Neuron (in vitro differentiated cells): Measurements from ENCODE around the gene DENND1A.

Experiments
- H2AFZ ChIP-seq: one replicate; pipeline ENCODE4 v1.6.1; 2013; ENCODE audit warnings: low read depth, mild to moderate bottlenecking, inconsistent platforms, low read length, moderate library complexity
- H3K27me3 ChIP-seq: one replicate; pipeline ENCODE4 v1.6.1; 2013; ENCODE audit warnings: low read length; ENCODE audit not compliant: insufficient read depth
- H3K36me3 ChIP-seq: one replicate; pipeline ENCODE4 v1.6.1; 2013; ENCODE audit warnings: low read length; ENCODE audit not compliant: insufficient read depth
- H3K4me1 ChIP-seq: one replicate; pipeline ENCODE4 v1.6.1; 2013; ENCODE audit warnings: low read length; ENCODE audit not compliant: insufficient read depth
- H3K4me3 ChIP-seq: 2 replicates; pipeline ENCODE4 v1.5.1; 2013; ENCODE audit warnings: mild to moderate bottlenecking, low read length, moderate library complexity
- H3K9me3 ChIP-seq: one replicate; pipeline ENCODE4 v1.6.1; 2013; ENCODE audit warnings: low read length

The DENND1A gene

DNA sequence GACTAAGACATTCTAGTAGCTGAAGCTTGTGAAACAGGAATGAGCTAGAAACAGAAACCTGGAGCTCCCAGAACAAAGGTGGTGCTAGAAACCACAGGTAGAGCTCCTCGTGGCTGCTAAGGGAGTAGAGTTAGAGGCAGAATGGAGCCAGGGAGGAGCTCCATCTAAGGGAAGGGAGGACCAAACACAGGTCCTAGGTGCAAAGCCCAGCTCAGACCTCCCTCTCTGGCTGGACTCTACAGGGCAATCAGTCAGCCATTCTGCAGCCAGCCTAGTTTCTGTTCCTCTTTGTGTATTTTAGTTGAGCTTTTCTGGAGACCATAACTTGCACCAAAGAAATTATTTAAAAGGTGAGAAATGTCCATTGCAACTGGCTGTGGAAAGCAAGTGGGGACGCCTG lies 503.5 kb downstream of the DENND1A start:
- H3K9me3 ChIP-seq, result no peaks in the 10 kb centered on the region
- H2AFZ ChIP-seq, result no peak overlapping the region

GRCh38 chr9:123425836-123426365 lies 504.0 kb downstream of the DENND1A start:
- no peak overlapping the region for H3K4me3 ChIP-seq
- H3K4me1 ChIP-seq, result peaks cover 20% of the 10 kb centered on the region
- H3K27me3 ChIP-seq, result no peaks in the 10 kb centered on the region
- H3K9me3 ChIP-seq, result no peaks in the 10 kb centered on the region
- no peak overlapping the region for H2AFZ ChIP-seq
- no peaks in the 10 kb centered on the region for H3K36me3 ChIP-seq

More for the DNA sequence above, 503.5 kb downstream of the DENND1A start:
- Histone ChIP-seq H3K27me3 (no peaks in the 10 kb centered on the region), H3K4me3 (no peak overlapping the region), H3K4me1 (peaks cover 15% of the 10 kb centered on the region), H3K36me3 (no peaks in the 10 kb centered on the region)

DNA sequence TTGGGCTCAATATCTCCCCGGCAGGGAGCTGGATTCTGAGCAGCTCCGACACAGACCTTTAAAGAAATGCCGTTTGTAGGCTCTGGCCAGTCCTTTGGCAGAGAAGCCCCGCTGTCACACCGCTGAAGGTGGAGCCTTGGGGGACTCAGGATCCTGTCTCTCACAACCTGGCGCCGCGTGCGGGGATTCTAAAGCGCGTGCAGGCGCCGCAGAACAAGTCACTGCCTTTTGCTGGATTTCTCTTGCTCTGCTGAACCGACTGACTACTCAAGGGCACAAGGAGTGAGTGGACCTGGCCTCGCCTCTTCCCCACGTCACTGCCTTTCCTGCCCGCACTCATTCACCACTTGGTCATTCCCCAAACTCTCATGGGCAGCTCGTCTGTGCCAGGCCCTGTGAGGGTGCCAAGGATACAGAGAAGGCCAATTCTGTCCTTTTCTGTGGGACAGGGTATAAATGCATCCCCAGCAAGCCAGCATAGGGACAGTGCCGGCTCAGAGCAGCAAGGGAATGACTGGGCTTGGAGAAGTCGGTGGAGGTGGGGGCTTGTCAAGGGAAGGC lies 504.6 kb downstream of the DENND1A start:
- Histone ChIP-seq H2AFZ (no peak overlapping the region), H3K36me3 (no peaks in the 10 kb centered on the region), H3K4me3 (no peak overlapping the region), H3K9me3 (no peaks in the 10 kb centered on the region), H3K4me1 (peaks cover 25% of the 10 kb centered on the region), H3K27me3 (no peaks in the 10 kb centered on the region)

DNA sequence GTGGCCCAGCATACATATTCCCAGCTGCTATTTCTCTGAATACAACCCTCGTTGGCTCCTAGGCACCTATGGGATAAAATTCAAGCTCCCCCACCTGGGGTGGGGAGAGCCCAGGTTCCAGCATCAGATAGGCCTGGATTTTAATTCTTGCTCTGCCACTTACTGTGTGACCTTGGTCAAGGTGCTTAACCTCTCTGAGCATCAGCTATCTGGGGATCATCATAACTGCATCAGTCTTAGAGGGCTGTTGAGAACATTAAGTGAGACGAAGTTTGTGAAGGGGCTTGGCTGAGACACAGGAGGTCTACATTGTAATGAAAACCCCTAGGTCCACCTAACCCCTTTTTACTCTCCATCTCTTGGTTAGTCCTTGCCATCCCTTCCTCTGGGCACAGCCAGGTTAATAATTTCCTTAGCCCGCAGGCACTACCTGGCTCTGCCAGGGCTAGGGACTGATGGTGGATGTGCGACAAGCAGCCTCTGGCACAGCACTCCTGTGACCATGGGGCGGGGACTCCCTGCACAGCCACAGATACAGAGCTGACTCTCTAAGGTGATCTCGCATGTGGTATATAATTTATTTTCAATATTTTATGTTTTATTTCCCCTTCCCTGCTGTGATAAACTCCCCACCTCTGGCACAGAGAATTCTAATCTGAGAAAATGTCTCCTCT lies 505.2 kb downstream of the DENND1A start:
- Histone ChIP-seq H2AFZ (no peak overlapping the region), H3K4me3 (no peak overlapping the region), H3K36me3 (no peaks in the 10 kb centered on the region), H3K27me3 (no peaks in the 10 kb centered on the region), H3K4me1 (peaks cover 32% of the 10 kb centered on the region), H3K9me3 (no peaks in the 10 kb centered on the region)

DNA sequence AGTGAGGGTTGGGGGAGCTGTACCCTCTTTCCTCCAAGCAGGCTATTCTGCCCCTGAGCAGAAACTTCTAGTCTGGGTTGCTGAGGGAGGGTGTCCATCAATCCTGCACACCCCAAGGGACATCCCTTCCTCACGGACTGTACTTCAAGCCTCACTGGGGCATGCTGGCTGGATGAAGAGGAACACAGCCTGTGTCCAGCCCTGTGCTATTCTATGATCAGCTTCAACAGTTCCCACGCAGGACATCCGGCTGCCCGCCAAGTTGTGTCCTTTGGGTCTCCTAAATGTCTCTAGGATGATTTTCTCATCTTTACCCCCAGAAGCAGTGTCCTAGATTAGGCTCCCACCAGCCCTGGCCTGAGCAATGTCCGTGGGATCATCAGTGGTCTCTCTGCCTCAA lies 505.8 kb downstream of the DENND1A start:
- H3K27me3 ChIP-seq, result no peaks in the 10 kb centered on the region
- H3K4me3 ChIP-seq, result no peak overlapping the region
- no peaks in the 10 kb centered on the region for H3K36me3 ChIP-seq
- H3K9me3 ChIP-seq, result no peaks in the 10 kb centered on the region
- no peak overlapping the region for H2AFZ ChIP-seq
- peaks cover 38% of the 10 kb centered on the region for H3K4me1 ChIP-seq

- H3K36me3 ChIP-seq, result no peaks in the 10 kb centered on the region
- H3K4me3 ChIP-seq, result no peak overlapping the region
- H2AFZ ChIP-seq, result no peak overlapping the region
- H3K27me3 ChIP-seq, result no peaks in the 10 kb centered on the region
- H3K4me1 ChIP-seq, result peaks cover 46% of the 10 kb centered on the region
- no peaks in the 10 kb centered on the region for H3K9me3 ChIP-seq
These were observed 506.6 kb downstream of the DENND1A start for GRCh38 chr9:123423311-123423640.

DNA sequence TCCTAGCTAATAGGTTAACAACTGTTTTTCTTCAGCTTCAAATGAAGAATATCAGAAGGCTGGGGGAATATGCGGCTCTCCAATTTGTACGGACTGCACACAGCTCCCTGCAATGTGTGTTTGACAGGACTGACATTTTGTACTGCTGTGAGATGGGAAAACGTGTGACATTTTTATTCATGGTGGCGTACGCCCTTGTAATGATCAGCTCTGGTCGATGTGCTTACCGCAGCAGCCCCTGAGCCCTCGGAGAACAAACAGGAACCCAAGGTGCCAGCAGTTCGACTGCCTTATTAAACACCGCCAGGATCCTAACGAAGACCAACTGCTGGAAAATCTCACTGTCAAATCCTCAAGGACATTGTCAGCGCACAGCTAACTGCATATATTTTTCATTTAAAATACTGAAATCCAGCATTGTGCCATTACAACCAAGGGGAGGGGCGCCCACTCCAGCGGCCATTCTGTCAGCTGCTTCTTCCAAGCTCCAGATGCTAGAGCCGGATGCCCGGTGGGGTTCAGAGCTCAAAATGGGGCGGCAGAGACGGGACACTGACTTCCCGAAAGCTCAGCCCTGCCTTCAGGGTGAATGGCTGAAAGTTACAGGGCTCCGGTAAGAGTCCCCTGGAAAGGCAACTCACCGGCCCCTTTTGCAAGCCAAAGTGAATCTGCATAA lies 507.2 kb downstream of the DENND1A start:
- Histone ChIP-seq H3K36me3 (no peaks in the 10 kb centered on the region), H3K9me3 (no peaks in the 10 kb centered on the region), H3K27me3 (no peaks in the 10 kb centered on the region), H2AFZ (no peak overlapping the region), H3K4me3 (no peak overlapping the region), H3K4me1 (peaks cover 51% of the 10 kb centered on the region)

DNA sequence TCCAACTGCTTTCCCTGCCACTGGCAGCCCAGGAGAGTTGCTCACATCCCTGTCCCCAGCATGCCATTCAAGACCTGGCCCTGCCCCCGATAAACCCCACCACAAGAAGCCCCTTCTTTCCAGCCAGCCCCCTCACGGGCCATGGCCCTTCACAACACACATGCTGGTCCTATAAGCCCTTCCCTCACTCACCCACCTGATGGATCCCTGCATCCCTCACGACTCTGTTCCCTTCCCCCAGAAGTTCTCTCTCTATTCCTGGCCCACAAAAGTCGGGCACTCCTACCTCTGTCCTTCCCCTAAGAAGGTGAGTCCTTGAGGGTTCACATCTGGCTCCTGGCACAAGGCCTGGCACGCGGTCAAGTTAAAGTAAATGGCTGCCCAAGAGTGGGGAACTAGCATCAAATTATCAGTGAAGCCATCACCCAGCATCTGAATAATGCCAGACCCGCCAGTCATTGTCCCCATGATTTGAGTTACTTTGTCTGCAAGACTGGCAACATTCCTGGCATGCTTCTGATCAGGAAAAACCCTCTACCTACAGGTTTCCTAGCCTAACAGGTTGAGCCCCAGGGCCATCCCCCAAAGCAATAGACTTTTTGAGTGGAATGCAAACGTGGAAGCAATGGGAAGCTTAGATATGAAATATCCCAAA lies 508.0 kb downstream of the DENND1A start:
- Histone ChIP-seq H3K4me3 (no peak overlapping the region), H3K36me3 (no peaks in the 10 kb centered on the region), H3K9me3 (no peaks in the 10 kb centered on the region), H3K4me1 (peaks cover 53% of the 10 kb centered on the region), H2AFZ (no peak overlapping the region), H3K27me3 (no peaks in the 10 kb centered on the region)

DNA sequence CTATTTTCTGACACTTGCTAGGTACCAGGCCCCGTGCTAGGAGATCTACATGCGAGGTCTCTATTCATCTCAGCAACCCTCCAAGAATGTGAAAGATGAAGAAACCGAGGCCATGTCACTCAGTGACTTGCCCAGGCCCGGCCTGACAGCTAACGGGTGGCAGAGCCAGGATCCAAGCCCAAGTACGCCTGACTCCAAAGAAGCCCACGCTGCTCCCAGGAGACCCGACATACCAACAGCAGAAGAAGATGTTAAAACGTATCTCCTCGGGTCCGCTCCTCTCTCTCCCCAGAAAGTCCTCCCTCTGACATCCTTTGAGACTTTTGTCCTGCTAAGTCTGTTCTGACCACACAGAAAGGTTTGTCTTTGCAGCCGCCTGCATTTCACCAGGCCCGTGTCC lies 508.7 kb downstream of the DENND1A start:
- no peaks in the 10 kb centered on the region for H3K9me3 ChIP-seq
- peaks cover 53% of the 10 kb centered on the region for H3K4me1 ChIP-seq
- H3K4me3 ChIP-seq, result no peak overlapping the region
- H3K36me3 ChIP-seq, result no peaks in the 10 kb centered on the region
- H3K27me3 ChIP-seq, result no peaks in the 10 kb centered on the region
- no peak overlapping the region for H2AFZ ChIP-seq

- Histone ChIP-seq H3K9me3 (no peaks in the 10 kb centered on the region), H2AFZ (no peak overlapping the region), H3K27me3 (no peaks in the 10 kb centered on the region), H3K36me3 (no peaks in the 10 kb centered on the region), H3K4me1 (peaks cover 53% of the 10 kb centered on the region), H3K4me3 (no peak overlapping the region)
These were observed 509.3 kb downstream of the DENND1A start for GRCh38 chr9:123420592-123421111.

- H3K4me1 ChIP-seq, result peaks cover 53% of the 10 kb centered on the region
- no peak overlapping the region for H3K4me3 ChIP-seq
- no peaks in the 10 kb centered on the region for H3K9me3 ChIP-seq
- H2AFZ ChIP-seq, result no peak overlapping the region
- H3K27me3 ChIP-seq, result no peaks in the 10 kb centered on the region
- H3K36me3 ChIP-seq, result no peaks in the 10 kb centered on the region
These were observed 510.0 kb downstream of the DENND1A start for GRCh38 chr9:123419721-123420591.

- no peak overlapping the region for H2AFZ ChIP-seq
- peaks cover 53% of the 10 kb centered on the region for H3K4me1 ChIP-seq
- no peaks in the 10 kb centered on the region for H3K36me3 ChIP-seq
- H3K9me3 ChIP-seq, result no peaks in the 10 kb centered on the region
- no peaks in the 10 kb centered on the region for H3K27me3 ChIP-seq
- H3K4me3 ChIP-seq, result no peak overlapping the region
These were observed 510.8 kb downstream of the DENND1A start for GRCh38 chr9:123419091-123419490.
